GOT3 (cell line): ENCODE measurements around the gene TBXA2R.

Source experiments
- DNase-seq: peaks from one replicate; lab custom pipeline; 2025; ENCODE audit warnings: mixed read lengths; lab: John Stamatoyannopoulos, UW

The TBXA2R gene

DNA sequence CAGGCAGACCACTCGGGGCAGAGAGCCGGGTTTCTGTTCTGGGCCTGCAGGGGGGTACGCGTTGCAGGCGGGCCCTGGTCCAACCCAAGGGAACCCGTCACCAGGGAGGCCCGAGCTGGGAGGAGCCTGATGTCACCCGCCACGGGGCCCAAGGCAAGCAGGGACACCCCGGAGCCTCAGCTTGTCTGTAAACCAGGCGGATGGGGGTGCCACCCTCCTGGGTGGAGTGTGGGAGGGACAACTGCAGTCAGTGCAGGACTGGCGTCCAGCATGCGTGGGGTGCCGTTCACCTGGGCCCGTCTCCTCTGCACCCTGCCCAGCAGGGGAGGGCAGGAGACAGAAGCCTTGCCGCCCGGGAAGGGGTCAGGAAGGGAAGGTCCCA, 12.9 kb upstream of the TBXA2R start:
- DNase-seq = no peak

DNA sequence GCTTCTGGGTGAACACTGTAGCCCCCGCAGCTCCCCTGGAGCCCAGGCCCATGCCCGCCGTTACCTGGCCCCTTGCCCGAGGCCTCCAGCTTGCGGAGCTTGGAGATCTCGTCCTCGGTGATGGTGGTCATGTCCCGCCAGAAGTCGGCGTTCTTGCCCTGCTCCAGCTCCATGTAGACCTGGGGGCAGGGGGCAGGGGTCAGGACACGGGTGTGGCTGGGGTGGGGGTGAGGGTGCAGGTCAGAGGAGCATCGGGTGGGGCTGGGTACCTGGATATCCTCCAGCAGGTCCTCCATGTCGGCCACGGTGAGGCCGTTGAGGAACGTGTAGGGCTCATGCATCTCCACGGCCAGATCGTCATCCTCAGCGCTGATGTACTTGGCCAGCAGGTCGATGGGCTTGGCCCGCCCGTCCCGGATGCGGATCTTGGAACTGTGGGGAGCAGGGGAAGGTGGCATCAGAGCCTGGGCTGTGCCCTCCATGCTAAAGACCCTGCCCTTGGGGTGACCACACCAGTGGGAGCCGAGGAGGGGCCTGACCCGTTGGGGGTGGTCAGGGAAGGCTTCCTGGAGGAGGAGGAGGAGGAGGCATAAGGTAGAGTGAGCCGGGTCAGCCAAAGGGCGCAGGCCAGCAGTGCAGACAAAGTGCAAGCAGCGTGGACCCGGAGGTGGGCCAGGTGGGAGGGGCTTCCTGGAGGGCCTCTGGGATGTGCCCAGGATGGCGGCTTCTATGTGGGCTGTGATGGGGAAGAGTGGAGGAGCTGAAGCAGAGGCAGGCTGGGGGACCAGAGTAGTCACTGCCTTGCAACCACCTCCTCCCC, 12.3 kb upstream of the TBXA2R start:
- DNase-seq = no peak

DNA sequence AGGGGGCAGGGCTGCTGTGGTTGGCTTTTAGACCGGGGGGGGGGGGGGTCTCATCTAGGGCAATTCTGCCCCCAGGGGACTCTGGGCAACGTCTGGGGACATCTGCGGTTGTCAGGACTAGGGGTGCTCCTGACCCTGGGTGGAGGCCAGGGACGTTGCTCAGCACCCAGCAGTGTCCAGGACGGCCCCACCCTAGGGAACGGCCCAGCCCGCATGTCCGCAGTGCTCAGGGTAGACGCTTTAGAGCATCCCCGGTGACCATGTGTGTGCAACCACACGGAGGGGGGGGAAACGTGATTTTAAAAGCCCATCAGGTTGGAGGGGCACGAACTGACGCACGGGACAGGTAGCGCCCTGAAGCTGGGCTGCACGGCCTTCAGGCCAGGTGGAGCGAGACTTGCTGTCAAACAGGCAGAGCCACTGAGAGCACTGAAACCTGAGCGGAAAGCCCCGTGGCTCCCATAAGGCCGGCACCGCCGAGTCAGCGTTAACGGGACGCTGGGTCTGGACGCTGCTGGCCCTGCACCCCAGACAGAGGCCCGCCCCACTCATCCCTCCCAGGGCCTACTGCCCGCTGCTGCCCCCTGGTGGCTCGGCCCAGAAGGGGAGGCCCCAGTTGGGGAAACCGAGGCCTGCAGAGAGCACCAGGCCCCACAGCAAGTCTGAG, 11.6 kb upstream of the TBXA2R start:
- no peak for DNase-seq

DNA sequence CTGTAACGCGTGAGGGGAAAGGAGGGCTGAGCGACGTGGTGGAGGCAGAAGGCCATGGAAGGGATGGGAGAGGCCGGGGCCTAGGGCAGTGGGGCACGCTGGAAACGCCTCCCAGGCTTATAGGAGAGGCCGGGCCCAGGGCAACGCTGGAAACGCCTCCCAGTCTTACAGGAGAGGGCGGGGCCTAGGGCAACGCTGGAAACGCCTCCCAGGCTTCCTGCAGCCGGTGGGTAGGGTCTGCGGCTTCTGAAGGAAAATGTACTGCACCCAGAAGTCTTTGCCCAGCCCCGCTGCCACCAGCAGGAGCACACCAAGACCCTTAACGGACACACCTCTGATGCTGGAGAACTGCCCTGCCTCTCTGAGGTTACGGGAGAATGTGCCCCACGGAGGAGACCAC, 10.8 kb upstream of the TBXA2R start:
- no peak for DNase-seq

DNA sequence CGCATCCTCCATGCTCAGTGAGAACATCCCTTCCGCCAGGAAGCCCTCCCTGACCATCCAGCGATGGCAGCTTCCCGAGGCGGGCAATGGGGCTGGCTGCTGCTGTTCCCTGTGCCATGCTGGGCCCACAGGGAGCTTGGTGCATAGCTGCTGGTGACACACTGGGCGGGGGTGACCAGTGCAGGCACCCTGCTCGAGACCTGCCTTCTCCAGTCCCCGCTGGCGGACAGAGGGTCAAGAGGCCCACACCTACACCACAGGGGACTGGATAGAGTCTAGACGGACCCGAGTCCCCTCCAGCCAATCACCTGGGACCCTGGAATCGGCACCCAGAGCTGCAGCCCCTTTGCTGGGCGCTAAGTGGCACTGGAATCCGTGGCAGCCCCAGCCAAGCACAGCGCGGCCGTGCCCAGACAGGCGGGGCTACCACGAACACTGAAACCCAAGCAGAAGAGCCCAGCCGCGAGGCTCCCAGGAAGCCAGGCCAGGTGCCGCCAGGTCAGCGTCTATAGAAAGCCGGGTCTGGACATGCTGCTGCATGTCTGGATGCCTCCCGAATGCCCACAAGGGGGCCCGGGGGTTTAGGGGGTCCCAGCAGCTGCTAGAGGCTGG, 9.0 kb upstream of the TBXA2R start:
- no peak for DNase-seq

DNA sequence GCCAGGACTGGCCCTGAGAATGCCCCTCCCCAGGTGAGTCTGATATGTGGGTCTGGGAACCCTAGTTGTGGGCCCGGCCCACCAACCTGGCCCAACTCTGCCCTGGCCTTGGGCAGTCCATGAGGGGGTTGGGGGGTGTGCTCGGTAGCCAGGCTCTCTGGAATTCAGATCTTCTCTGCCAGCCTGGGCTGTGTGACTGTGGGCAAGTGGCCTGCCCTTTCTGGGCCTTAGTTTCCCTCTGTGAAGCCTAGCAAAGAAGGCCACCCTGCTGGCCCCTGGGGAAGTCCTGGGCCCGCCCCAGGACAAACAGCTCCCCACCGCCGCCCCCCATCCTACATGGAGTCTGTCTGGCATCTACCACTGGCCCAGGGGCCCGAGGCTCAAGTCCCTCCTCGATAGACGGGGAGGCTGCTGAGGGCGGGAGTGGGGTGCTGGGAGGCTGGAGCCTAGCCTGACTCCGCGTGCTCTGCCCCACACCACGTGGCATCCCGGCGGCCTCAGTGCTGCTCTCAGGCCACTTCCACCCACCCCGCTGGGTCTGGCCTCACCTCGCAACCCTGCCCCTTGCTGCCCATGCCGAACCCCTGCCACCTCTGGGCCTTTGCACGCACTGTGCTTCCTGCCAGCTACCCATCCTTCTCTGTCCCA, 8.3 kb upstream of the TBXA2R start:
- DNase-seq = no peak

DNA sequence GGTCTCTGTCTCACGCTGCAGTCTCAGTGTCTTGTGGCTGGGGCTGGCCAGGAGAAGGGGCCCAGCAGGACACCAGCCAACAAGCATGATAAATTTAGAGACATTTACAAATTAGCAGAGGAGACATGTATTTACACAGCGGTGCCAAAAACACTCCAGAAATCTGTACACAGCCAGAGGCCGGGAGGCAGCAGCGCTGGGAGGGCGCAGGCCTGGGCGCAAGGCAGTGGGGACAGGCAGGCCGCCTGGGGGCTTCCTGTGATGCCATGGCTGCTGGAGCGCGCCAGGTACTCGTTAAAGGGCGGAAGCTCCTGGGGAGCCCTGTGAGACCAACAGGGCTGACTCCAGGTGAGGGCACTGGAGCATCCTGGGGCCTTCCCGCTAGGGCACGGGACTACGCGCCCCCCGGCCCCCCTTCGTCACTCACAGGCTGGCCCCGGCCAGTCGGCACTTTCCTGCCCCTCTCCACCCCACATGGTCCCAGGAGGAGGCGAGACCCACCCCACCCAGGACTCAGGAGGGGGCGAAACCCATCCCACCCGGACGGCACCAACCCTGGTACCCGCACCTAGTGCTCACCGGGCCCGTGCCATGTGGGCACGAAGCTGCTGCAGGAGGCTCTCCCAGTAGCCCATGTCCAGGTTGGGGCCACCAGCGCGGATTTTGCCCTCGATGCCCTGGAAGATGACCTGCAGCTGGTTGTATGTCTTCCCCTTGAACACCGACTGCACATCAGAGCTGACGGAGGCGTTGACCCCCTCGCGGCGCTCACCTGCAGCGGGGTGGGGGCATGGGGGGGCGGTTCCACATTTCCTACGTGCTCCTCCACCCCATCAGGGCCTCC, 7.4 kb upstream of the TBXA2R start:
- DNase-seq = no peak

DNA sequence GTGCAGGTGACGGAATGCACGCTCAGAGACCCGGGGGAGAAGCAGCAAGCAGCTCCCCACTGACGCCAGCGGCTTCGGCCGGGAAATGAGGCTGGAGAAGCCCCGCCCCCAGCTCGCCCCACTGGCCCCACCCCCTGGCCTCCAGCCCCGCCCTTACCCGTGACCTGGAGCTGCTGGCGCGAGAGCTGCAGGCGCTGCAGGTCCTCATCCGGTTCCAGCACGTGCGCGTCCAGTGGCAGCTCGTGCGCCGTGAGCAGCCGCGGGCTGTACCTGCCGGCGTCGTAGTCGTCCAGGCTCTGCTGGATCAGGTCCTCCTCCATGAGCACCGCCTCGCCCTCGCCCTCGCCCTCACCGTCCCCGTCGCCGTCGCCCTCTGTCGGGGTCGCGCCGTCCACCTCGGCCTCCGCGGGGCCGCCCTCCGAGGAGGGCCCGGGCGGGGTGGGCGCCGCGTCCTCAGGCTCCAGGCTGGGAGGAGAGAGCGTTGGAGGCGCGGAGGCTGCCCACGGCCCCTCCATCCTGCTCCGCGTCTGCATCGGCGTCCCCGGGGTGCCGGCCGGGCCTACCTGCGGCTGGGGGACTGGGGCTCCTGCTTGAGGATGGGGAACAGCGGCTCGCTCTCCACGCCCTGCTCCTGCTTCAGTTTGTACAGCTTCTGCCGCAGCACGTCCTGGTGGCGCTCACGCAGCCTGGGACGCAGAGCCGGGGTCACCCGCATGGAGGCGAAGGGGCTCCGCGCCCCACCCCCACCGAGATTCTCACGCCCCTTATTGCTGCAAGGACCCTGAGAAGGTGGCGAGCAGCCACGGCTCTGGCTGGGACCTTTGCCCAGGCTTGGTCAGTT, 6.4 kb upstream of the TBXA2R start:
- DNase-seq = no peak

DNA sequence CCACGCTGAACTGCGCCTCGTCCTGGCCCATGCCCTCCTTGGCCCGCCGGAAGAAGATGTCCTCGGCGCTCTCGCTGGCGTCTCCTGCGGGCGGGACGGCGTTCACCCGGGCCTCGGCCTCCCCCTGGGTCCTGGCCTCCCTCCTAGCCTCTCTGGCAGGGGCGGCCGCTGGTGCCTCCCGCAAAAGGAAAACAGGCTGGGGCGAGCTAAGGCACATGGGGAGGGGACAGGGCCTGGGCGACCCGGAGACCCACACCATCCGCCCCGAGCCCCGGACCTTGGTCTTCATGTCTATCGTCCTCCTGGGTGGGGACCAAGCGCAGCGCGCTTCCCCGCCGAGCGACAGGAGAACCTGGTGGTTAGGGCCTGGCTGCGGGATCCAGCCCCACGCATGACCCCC, 5.7 kb upstream of the TBXA2R start:
- DNase-seq = no peak

DNA sequence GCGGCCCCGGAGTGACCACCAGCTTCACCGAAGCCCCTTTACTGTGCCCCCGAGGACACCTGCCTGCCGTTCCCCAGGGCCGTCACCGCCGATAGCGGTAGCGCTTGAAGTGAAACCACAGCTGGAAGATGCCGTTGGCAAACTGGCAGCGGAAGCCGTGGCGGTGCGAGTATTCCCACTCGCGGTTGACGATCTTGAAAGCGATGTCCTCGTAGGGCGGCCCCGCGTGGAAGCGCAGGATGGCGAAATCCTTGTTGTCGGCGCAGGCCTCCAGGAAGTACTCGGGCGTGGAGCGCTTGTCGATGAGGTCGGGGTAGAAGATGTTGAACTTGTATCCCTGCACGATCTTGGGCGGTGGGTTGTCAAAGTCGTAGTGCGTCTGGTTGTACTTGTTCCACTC, 5.2 kb upstream of the TBXA2R start:
- no peak for DNase-seq

DNA sequence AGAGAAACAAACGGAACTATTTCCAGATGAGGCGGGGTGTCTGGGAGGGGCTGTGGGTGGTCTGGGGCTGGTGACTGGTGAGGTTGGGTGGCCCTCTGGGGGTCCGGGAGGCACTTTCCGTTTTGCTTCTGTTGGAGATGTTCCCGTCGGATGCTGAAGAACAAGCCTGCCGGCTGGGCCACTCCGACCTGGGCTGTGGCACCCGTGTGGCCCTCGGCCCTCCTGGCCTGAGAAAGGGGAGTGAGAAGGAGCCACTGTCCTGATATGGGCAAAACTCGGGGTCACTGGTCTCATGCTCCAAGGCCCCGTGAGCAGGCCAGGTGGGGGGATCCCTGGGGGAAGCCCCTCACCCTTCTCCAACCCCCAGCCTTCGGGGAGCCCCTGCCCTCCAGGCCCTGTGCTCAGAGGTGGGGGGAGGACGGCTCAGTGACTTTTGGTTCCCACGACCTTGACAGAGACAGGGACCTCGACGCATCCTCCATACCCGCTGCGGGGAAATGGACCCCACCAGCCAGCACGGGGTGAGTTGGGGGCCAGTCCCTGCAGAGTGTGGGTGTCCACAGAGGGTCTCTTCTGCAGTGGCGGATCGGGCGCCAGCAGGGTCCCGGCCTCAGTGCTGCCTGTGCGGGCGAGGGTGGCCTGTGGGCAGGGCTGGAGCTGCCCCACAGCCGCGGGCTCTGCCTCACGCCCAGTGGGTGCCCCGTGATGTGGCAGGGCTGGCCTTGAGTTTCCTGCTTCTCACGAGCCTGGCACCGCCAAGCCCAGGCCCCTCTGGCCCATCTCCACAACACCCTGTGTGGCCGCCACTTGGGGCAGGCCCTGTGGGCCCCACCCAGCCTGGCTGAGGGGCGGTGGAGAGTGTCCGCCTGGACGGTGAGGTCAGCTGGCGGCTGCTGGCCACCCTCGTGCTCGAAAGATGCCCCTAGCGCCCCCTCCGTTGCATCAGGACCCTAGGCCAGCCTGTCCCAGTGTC, 4.4 kb upstream of the TBXA2R start:
- no peak for DNase-seq

DNA sequence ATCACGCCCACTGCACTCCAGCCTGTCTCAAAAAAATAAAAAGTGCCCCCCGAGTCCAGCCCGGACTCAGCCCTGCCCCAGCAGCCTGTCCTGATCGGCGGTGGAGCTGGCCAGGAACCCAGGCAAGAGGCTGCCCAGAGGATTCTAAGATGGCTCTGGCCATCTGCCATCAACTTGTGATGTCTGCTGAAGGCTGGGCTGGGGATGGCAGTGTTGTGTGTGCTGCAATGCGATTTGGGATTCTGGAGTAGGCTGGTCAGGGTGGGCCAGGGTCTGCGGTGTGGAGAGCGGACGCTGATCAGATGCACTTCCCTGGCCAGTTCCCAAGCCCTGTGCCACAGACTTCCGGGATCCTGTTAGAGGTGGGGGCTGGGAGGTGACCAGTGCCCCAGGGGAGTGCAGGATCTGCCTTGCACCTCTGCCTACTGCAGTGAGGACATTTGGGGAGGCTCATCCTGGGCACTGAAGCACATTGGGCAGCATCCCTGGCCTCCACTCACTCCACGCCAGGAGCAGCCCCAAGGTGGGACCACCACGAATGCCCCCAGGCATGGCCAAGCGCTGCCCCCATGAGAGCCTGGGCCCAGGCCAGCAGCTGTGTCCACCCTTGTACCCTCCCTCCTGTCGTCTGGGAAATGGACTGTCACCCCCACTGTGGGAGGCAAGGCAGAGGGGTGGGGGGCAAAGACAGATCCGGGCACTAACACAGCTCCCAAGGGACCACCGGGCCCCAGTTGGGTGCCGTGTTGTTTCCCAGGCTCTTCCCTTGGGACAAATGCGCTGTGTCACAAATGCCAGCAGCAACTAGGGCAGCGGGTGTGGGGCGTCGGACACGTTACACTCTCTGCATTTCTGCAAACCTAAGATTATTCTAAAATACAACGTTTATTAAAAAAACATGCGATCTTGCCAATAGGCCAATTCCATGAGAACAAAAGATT, 3.4 kb upstream of the TBXA2R start:
- no peak for DNase-seq

DNA sequence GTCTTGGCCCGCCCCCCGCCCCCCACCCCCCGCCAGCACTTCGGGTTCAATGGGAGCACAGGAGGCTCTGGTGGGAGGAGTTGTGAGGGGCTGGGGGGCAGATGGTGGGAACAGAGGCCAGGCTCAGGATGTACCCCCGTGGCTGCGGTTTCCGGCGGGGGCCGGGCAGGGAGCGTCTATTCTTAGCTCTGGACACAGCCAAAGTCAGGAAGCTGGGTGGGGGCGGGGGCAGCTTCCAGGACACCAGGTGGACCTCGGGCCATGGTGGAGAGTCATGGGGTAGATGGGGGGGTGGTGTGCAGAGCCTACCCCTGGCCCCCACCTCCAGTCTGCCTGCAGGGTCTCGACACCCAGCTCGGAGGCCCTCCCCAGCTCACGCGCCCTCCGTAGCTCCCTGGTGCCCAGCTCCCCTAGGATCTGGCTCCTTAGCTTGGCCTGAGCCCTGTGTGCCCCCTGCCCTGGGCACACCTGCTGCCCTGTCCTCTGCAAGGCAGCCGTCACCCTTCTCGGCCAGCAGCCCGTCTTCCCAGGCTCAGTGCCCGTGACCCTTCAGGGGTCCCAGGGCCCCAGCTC, 2.2 kb upstream of the TBXA2R start:
- DNase-seq = no peak

DNA sequence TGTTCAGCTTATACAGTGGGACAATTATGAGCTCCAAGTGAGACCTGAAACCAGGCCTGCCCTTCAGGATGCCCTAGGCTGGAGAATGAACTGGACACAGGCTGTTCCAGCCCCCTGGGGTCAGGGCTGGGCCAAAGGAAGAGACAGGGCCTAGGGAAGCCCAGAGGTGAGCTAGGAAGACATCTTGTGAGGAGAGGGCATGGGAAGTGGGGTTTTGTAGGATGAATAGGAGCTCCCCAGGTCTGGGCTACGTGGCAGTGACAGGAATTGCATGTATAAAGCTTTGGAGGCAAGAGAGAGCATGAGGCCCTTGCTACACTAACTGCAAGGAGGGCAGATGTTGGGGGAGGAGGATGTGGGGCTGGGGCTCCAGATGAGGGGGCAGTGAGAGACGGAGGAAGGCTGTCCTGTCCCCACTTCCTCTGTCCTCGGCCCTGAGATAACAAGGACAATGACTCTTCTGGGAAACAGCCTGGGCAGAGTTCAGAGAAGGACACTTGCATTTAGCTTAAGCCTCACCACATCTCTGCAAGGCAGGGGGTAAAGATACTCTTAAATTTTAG, 1.5 kb upstream of the TBXA2R start:
- no peak for DNase-seq

DNA sequence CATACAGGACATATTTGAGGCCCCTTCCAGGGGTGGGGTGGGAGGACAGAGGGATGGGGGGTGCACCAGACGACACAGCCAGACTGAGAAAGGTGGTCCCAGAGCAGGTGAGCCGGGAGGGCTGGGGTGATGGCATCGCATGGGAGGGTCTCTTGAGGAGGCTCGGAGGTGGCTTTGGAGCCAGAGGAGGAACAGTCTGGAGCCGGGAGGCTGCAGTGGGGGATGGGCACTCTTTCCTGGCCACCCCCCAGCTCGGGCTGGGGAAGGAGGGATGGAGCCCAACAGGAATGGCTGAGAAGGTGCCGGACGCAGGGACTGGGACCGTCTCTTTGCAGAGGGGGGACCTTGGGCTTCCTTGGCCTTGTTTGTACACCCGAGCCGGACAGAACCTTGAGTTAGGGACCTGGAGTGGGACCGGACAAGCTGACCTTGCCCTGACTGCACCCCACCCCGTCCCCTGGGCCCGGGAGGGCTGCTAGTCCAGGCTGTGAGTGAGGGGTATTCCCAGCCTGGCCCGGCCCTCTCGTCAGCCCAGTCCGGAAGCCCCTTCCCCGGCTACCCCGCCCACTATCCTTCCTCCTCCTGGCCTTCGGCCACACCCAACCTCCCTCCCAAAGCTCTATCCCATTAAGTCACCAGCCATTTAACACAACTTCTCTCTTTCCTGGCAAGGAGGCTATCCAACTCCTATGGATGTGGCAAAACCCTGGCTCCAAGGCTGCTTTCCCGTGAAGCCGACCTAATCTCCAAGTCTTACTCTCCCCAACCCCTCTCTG, 816 bp upstream of the TBXA2R start:
- no peak for DNase-seq

DNA sequence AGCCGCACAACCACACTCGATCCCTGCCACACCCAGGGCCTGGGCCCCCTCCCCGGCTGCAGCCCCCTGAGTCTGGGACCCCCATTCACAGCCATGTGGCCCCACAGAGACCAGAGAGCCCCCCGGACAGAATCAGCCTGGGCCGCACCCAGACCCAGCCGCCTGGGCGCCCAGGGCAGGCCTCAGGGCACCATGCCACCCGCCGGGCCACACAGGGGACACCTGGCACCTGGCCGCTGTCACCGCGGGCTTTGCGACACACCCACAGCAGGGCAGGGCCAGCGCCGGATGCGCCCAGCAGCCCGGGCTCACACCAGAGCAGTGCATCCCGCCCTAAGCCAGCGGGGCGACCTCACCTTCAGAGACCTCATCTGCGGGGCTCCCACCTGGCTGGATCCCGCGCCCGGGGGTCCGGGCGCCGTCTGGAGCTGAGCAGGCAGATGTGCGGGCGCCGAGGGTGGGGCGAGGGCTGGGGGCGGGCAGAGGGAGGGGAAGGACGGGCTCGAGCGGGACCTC, 443 bp downstream of the TBXA2R start:
- DNase-seq = no peak

DNA sequence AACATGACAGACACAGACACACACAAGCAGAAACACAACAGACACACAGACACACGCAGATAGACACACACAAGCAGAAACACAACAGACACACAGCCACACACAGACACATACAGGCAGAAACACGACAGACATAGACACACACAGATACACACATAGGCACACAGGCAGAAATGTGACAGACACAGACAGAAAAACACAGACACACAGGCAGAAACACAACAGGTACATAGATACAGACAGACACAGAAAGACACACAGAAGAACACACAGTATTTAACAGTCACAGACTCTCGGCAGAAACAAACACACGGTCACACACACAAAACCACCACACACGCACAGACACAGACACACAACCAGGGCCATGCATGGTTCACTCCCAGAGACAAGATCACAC, 905 bp downstream of the TBXA2R start:
- DNase-seq = no peak
